Lower lobe of right lung (tissue), 2 donors: ENCODE results near the gene NKX1-2. TPM values are rescaled to one million over a fixed set of nuclear protein-coding genes. Genes with fewer than 3 reads are reported as not detected.

Experiments
- ATAC-seq, 2 donors: fragments of 200-7000 bp; cut with Tn5 transposase; one replicate each; pipeline ENCODE4 v1.9.1; 2020 to 2022; ENCODE audit warnings: mild to moderate bottlenecking in 2 of 2, moderate library complexity in 2 of 2
- DNase-seq: peaks from one replicate; pipeline ENCODE4 v3.0.0-alpha.2; 2020
- H3K27ac ChIP-seq: fragments of 200-600 bp; one replicate; pipeline ENCODE4 v1.8.0; 2022
- H3K27me3 ChIP-seq: fragments of 200-600 bp; one replicate; pipeline ENCODE4 v1.8.0; 2022; ENCODE audit warnings: low read depth
- H3K36me3 ChIP-seq: fragments of 200-600 bp; one replicate; pipeline ENCODE4 v1.8.0; 2022; ENCODE audit warnings: mild to moderate bottlenecking
- H3K4me1 ChIP-seq: fragments of 200-600 bp; one replicate; pipeline ENCODE4 v1.8.0; 2022
- H3K4me3 ChIP-seq: fragments of 200-600 bp; one replicate; pipeline ENCODE4 v1.8.0; 2022; ENCODE audit warnings: mild to moderate bottlenecking
- H3K9me3 ChIP-seq: fragments of 200-600 bp; one replicate; pipeline ENCODE4 v1.8.0; 2022
- intact Hi-C: fragments of 100-400 bp; cut with DNase I; formaldehyde crosslinking; loops from one replicate; pipeline ENCODE4 v1.11.0; 2022
- long read RNA-seq: library from polyadenylated mRNA; unstranded; transcript quantifications from one replicate; pipeline ENCODE4 v2.0.0, GENCODE V29; 2021
- total RNA-seq: library from RNA; stranded (reverse); fragmentation: NEBNext Ultra II Directional; extraction: Animal tissue kit (Norgen Biotek cat#: 25700); gene quantifications from one replicate; pipeline ENCODE4 v1.2.1, GENCODE V29; 2021
- TF ChIP-seq, protein P1 (sequence below): fragments of 200-600 bp; IDR thresholded peaks from one replicate; pipeline ENCODE4 v1.8.0; 2022; ENCODE audit warnings: antibody characterized with exemption, mild to moderate bottlenecking
- donor health status: DM: no; HTN: yes; CAD: no; lungs with severe emphysema.

Gene NKX1-2
- not detected for total RNA-seq
- long read RNA-seq: 0 reads

DNA sequence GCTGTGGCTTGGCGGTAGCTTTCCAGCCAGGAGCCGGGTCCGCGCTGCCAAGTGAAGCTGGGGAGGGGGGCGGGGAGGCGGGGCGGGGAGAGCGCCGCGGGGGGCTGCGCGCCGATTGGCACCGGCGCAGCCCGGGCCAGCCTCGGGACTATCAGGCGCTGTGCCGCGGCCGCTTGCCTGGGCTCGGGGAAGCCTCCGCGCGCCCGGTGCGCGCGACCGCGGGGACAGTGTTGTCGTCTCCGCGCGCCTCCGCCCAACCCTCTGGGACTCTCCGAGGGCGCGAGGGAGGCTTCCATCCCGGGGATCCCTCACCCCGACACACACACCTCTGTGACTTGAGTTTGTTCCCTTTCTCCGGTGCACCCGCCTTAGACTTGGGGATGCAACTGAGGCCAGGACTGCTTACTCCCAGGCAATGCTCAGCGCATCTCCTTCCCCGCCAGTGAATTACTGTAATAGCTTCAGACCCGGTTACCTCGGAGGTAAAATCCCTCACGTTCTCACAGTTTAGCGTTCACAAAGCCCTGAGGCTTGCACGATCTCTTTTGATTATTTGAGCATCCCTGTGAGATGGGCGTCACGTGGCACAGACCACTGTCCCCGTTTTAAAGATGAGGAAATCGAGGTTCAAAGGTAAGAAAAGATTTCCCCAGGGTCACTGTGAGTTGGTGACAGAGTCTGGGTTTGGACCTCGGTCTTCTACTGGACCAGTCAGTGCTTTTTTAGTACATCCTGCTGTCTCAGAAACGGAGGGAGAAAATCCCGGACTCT, at the start of gene NKX1-2:
TSS of gene NKX1-2 (minus strand) at position 24 of the 771 bp plus-strand sequence. CDS start 92 bp downstream, outside the sequence.
- DNase-seq (no peak), ATAC-seq (peak; percentile 19 to 58)
- peaks cover 89% of the 10 kb centered on the region for H3K27me3 ChIP-seq

DNA sequence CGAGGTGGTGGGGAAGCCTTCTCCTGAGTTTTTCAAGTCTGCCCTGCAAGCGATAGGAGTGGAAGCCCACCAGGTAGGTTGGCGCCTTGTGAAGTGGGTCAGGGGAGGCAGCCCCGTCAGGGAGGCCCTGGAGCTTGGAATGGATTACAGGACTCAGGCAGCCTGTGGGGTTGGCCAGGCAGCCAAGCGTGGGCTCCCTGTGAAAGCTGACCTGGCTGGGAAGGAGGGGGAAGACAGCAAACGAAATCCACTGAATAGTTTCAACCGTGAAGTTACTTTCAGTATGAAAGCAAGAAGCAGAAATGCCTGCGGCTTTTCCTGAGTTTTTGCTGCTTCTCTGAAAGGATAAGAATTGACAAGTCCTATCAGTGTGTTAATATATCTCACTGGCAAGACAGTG, 48.2 kb upstream of the NKX1-2 start:
- DNase-seq: no peak
- TF ChIP-seq, protein P1, sequence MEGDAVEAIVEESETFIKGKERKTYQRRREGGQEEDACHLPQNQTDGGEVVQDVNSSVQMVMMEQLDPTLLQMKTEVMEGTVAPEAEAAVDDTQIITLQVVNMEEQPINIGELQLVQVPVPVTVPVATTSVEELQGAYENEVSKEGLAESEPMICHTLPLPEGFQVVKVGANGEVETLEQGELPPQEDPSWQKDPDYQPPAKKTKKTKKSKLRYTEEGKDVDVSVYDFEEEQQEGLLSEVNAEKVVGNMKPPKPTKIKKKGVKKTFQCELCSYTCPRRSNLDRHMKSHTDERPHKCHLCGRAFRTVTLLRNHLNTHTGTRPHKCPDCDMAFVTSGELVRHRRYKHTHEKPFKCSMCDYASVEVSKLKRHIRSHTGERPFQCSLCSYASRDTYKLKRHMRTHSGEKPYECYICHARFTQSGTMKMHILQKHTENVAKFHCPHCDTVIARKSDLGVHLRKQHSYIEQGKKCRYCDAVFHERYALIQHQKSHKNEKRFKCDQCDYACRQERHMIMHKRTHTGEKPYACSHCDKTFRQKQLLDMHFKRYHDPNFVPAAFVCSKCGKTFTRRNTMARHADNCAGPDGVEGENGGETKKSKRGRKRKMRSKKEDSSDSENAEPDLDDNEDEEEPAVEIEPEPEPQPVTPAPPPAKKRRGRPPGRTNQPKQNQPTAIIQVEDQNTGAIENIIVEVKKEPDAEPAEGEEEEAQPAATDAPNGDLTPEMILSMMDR: no peak
- no peaks in the 10 kb centered on the region for H3K36me3 ChIP-seq
- no peak for ATAC-seq
- H3K4me1 ChIP-seq: no peaks in the 10 kb centered on the region
- H3K27ac ChIP-seq: no peak overlapping the region
- H3K4me3 ChIP-seq: no peak overlapping the region
- no peaks in the 10 kb centered on the region for H3K27me3 ChIP-seq
- intact Hi-C loops: no loop called here
- H3K9me3 ChIP-seq: no peaks in the 10 kb centered on the region

More for the DNA sequence above, at the start of gene NKX1-2:
- Histone ChIP-seq H3K4me3 (peak within 1 kb of the TSS; percentile 14), H3K9me3 (no peaks in the 10 kb centered on the region), H3K4me1 (peaks cover 16% of the 10 kb centered on the region), H3K36me3 (no peaks in the 10 kb centered on the region), H3K27ac (no peak within 1 kb of the TSS)
- TF ChIP-seq, protein P1: no peak
- intact Hi-C loops: no loop called here

DNA sequence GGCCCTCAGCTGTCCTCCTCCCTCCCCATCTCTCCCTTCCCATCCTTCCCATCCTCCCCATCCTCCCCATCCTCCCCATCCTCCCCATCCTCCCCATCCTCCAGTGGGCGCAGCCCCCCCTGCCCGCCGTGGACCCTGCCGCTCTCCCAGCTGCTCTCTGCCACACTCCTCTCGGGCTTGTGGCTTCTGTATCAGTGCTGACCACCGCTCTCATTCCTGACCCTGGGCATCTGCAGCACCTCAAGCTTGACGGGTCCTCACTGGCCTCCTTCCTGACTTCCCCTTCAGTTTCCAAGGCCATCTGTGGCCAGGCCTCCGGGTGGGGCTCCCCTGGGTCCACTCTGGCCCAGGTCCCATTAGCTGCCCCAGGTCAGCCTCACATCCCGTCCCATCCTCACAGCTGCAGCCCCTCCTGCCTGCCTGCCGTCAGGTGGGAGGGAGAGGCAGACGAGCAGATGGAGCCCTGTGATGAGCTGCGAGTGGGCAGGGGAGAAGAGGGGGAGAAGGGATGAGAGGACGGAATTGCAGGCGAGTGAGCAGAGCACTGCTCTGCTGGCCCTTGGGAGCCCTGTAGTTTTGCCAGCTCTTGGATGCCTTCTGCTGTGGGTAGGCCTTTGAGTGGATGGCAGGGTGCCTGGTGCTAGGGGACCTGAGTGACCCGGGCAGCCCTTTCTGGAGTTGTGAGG, 47.5 kb upstream of the NKX1-2 start:
- H3K4me3 ChIP-seq: no peak overlapping the region
- no peaks in the 10 kb centered on the region for H3K9me3 ChIP-seq
- H3K4me1 ChIP-seq: no peaks in the 10 kb centered on the region
- TF ChIP-seq, protein P1: no peak
- no peaks in the 10 kb centered on the region for H3K36me3 ChIP-seq
- no peaks in the 10 kb centered on the region for H3K27me3 ChIP-seq
- DNase-seq (no peak), ATAC-seq (no peak)
- intact Hi-C loops: no loop called here
- no peak overlapping the region for H3K27ac ChIP-seq

DNA sequence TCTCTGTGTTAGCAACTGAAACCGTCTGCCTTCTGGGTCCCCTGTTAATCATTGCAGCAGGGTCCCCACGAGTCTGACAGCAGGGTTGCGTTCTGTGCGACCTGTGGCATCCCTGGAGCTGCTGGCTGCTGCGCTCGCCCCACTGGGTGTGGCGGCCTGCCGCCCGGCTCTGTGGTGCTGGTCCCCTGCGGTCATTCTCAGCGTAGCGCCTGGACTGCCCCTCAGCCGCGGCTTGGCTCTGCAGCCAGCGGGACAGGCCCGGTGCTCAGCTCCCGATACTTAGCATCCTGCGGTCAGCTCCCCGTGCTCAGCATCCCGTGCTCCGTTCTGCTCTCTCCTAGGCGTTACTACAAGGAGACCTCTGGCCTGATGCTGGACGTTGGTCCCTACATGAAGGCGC, 46.8 kb upstream of the NKX1-2 start:
- TF ChIP-seq, protein P1: no peak
- ATAC-seq (no peak), DNase-seq (no peak)
- Histone ChIP-seq H3K4me3 (no peak overlapping the region), H3K9me3 (no peaks in the 10 kb centered on the region), H3K27me3 (no peaks in the 10 kb centered on the region), H3K36me3 (no peaks in the 10 kb centered on the region), H3K27ac (no peak overlapping the region), H3K4me1 (no peaks in the 10 kb centered on the region)
- intact Hi-C loops: no loop called here

DNA sequence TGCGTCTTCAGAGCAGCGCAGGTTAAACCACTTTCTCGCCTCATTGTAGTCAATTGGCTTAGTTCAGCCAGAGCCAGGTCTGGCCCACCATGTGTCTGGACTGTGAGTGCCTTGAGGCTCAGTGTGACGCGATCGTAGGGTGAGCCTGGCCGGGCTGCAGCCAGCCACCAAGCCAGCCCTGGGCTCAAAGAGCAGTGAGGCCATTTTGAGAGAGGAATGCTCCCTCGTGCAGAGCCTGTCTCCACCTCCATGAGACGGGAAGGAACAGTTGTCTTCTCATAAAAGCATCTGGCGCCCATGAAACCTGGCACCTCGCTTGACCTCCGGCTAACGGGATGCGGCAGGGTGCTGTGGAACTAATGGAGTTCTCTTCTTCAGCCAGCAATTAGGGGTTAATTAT, 46.3 kb upstream of the NKX1-2 start:
- TF ChIP-seq, protein P1: no peak
- Histone ChIP-seq H3K27me3 (no peaks in the 10 kb centered on the region), H3K27ac (no peak overlapping the region), H3K36me3 (no peaks in the 10 kb centered on the region), H3K9me3 (no peaks in the 10 kb centered on the region), H3K4me1 (no peaks in the 10 kb centered on the region), H3K4me3 (no peak overlapping the region)
- ATAC-seq (no peak), DNase-seq (no peak)
- intact Hi-C loops: no loop called here
